PC-9 (cell line): ENCODE measurements around the gene RUNX2. TPM values are rescaled to one million over a fixed set of nuclear protein-coding genes. Genes with fewer than 3 reads are reported as not detected.
A peak's percentile ranks its signal among the peaks of the same experiment; 100 is the strongest.

ENCODE experiments used
- BruUV-seq: library from RNA; stranded (reverse); fragments of 400-500 nt; replicated peaks from 2 replicates; lab custom pipeline; 2021; lab: Mats Ljungman, UMichigan
- CTCF ChIA-PET: fragments of 300-600 bp; sonication (Branson Sonifier 250); formaldehyde crosslinking; loops from one replicate; lab custom pipeline; 2022; ENCODE audit warnings: antibody characterized with exemption; lab: Charles Lee
- POLR2A ChIA-PET: fragments of 300-600 bp; sonication (Branson Sonifier 250); formaldehyde crosslinking; loops from one replicate; lab custom pipeline; 2022; ENCODE audit warnings: antibody characterized with exemption; ENCODE audit not compliant: unreplicated experiment; lab: Charles Lee
- DNase-seq, 2 experiments: peaks; one replicate each; pipeline versions ENCODE4 v3.0.0 to v3.0.0-alpha.2; 2015 to 2022; ENCODE audit warnings: mixed read lengths in 1 of 2
- H2AFZ ChIP-seq: fragments of 200-600 bp; sonication (generic); 2 replicates; pipeline ENCODE4 v1.8.1; 2017; ENCODE audit warnings: antibody characterized with exemption
- H3F3A ChIP-seq: fragments of 200-600 bp; sonication (generic); 2 replicates; pipeline ENCODE4 v1.8.1; 2017; ENCODE audit warnings: antibody characterized with exemption, mild to moderate bottlenecking, low read depth; ENCODE audit not compliant: insufficient read depth
- H3K27ac ChIP-seq: fragments of 200-600 bp; sonication (generic); 2 replicates; pipeline ENCODE4 v1.6.1; 2016; ENCODE audit warnings: mixed run types
- H3K27me3 ChIP-seq: fragments of 200-600 bp; sonication (generic); 2 replicates; pipeline ENCODE4 v1.6.1; 2016; ENCODE audit warnings: low read depth, mixed run types; ENCODE audit not compliant: insufficient read depth
- H3K36me3 ChIP-seq: fragments of 200-600 bp; sonication (generic); 2 replicates; pipeline ENCODE4 v1.6.1; 2016; ENCODE audit warnings: low read depth, mixed run types
- H3K4me1 ChIP-seq: fragments of 200-600 bp; sonication (generic); replicated peaks from 2 replicates; pipeline ENCODE4 v1.6.1; 2016; ENCODE audit warnings: mixed run types; ENCODE audit not compliant: insufficient read depth
- H3K4me2 ChIP-seq: fragments of 200-600 bp; sonication (generic); 2 replicates; pipeline ENCODE4 v1.6.1; 2017; ENCODE audit warnings: mixed run types
- H3K4me3 ChIP-seq: fragments of 200-600 bp; sonication (generic); 2 replicates; pipeline ENCODE4 v1.6.1; 2016; ENCODE audit warnings: mixed run types
- H3K79me2 ChIP-seq: fragments of 200-600 bp; sonication (generic); 2 replicates; pipeline ENCODE4 v1.6.1; 2017; ENCODE audit warnings: low read depth, mixed run types
- H3K9me2 ChIP-seq: fragments of 200-600 bp; sonication (generic); 2 replicates; pipeline ENCODE4 v1.8.1; 2017; ENCODE audit warnings: mild to moderate bottlenecking; ENCODE audit not compliant: insufficient read depth
- H3K9me3 ChIP-seq: fragments of 200-600 bp; sonication (generic); 2 replicates; pipeline ENCODE4 v1.8.1; 2016; ENCODE audit warnings: low read depth; ENCODE audit not compliant: insufficient read depth
- H4K20me1 ChIP-seq: fragments of 200-600 bp; sonication (generic); 2 replicates; pipeline ENCODE4 v1.8.1; 2017; ENCODE audit not compliant: insufficient read depth
- EZH2 ChIP-seq: fragments of 200-600 bp; sonication (generic); IDR thresholded peaks from 2 replicates; pipeline ENCODE4 v1.8.0; 2017; ENCODE audit warnings: antibody characterized with exemption, low read depth
- intact Hi-C: fragments of 100-400 bp; cut with micrococcal nuclease; formaldehyde crosslinking; loops from one replicate; pipeline ENCODE4 v1.10.0; 2022; ENCODE audit not compliant: unreplicated experiment
- total RNA-seq: library from RNA; stranded (reverse); gene quantifications from 2 replicates; pipeline ENCODE4 v1.2.3, GENCODE V29; 2021
- TF ChIP-seq, protein P1 (sequence below): fragments of 200-600 bp; sonication (generic); conservative IDR thresholded peaks from 2 replicates; pipeline ENCODE4 v1.6.1; 2017; ENCODE audit warnings: mixed run types, antibody characterized with exemption, mild to moderate bottlenecking, moderate library complexity

Gene RUNX2
- total RNA-seq, 1 experiment from 2014 or later: 12.5 TPM

DNA sequence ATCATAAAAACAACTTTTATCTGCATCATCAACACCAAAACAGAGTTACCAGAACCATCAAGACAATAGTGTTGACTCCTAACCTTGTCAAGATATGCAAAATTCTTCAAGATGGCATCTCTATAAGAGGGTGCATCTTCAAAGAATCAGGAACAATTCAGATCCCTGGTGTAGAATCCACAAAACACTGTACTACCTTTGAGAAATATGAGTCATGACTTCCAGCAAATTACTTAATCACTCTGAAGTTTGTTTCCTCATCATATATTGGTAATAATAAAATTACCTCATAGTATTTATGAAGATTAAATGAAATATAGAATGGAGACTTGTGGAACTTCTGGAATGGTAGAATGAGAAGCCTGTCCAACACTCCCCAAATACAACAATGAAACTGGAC lies 270.9 kb downstream of the RUNX2 start:
- H3K4me2 ChIP-seq: no peak overlapping the region
- no peaks in the 10 kb centered on the region for H3K79me2 ChIP-seq
- H3K4me1 ChIP-seq: no peaks in the 10 kb centered on the region; the same call in 1 of the 2 replicates
- no peaks in the 10 kb centered on the region for H4K20me1 ChIP-seq
- no peak for TF ChIP-seq EZH2
- TF ChIP-seq, protein P1, sequence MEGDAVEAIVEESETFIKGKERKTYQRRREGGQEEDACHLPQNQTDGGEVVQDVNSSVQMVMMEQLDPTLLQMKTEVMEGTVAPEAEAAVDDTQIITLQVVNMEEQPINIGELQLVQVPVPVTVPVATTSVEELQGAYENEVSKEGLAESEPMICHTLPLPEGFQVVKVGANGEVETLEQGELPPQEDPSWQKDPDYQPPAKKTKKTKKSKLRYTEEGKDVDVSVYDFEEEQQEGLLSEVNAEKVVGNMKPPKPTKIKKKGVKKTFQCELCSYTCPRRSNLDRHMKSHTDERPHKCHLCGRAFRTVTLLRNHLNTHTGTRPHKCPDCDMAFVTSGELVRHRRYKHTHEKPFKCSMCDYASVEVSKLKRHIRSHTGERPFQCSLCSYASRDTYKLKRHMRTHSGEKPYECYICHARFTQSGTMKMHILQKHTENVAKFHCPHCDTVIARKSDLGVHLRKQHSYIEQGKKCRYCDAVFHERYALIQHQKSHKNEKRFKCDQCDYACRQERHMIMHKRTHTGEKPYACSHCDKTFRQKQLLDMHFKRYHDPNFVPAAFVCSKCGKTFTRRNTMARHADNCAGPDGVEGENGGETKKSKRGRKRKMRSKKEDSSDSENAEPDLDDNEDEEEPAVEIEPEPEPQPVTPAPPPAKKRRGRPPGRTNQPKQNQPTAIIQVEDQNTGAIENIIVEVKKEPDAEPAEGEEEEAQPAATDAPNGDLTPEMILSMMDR: no peak
- no peak overlapping the region for H3K27ac ChIP-seq
- intact Hi-C loops: no loop called here
- DNase-seq: peak in 1 of 2 experiments; percentile 47
- H3K9me2 ChIP-seq: no peaks in the 10 kb centered on the region
- POLR2A ChIA-PET: no interaction called here
- H3K9me3 ChIP-seq: peaks cover 6% of the 10 kb centered on the region; the same call in 1 of the 2 replicates
- no peak overlapping the region for H3K4me3 ChIP-seq
- BruUV-seq: no TSS peak
- no peaks in the 10 kb centered on the region for H3K36me3 ChIP-seq
- CTCF ChIA-PET: no interaction called here
- no peaks in the 10 kb centered on the region for H3K27me3 ChIP-seq
- H2AFZ ChIP-seq: no peak overlapping the region
- no peaks in the 10 kb centered on the region for H3F3A ChIP-seq

DNA sequence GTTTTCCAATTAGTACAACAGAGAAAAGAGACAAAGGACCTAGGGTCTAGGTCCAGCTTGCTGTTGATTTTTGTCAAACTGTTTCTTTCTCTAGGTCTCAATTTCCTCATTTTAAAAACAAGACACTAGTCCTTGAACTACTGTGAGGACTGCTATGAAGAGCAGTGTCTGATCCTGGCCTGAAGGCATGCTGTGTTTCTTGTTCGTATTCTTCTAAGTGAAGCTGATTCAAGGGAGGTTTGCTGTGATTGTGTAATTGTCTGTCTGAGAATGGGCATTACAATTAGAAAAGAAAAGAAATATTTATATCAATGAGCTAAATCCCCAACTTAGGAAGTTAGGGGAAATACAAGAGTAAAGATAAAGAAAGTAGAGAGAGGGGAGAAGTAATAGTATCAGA lies 277.8 kb downstream of the RUNX2 start:
- Histone ChIP-seq H3K4me2 (no peak overlapping the region), H3K9me3 (no peaks in the 10 kb centered on the region; the same call in 1 of the 2 replicates), H2AFZ (no peak overlapping the region), H3K79me2 (no peaks in the 10 kb centered on the region), H3K4me3 (no peak overlapping the region), H4K20me1 (no peaks in the 10 kb centered on the region), H3K27ac (peak overlapping the region; percentile 95), H3K27me3 (no peaks in the 10 kb centered on the region), H3K9me2 (no peaks in the 10 kb centered on the region), H3K4me1 (peaks cover 54% of the 10 kb centered on the region), H3K36me3 (no peaks in the 10 kb centered on the region), H3F3A (peaks cover 34% of the 10 kb centered on the region)
- DNase-seq: no peak
- BruUV-seq: no TSS peak
- no peak for TF ChIP-seq EZH2
- TF ChIP-seq, protein P1: no peak
- ChIA-PET CTCF (no interaction called here), POLR2A (no interaction called here)
- intact Hi-C loops: loop anchor here (5.0 kb wide), 3 partner anchors 91 to 1129 kb away; partner anchors contain the start of gene SUPT3H

DNA sequence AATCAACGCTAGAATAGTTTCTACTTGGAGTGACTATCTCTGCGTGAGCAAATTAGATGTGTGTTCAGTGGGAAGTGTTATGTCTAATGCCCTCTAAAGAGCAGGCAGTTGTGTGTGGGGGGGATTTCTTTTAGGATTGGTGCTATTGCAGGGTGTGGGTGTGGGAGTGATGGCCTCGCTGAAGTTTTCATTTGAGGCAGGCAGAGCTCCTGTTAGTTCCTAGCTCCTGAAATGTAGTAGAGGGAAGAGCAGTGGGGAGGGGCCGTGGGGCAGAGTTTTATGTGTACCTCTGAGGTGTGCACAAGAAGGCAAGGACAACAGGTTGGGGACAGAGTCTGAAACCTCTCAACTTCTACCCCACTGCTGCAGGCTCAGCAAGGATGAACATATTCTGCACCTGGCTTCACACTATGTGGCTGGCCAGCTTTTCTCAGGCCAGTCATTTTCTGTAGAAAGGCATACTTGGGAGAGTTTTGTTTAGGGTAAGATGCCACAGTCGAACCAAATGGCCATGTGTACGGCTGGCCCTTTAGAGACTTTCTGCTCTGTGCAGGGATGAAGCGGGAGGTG lies 278.8 kb downstream of the RUNX2 start:
- no peaks in the 10 kb centered on the region; the same call in 1 of the 2 replicates for H3K9me3 ChIP-seq
- H3K4me2 ChIP-seq: peak overlapping the region; percentile 69
- intact Hi-C loops: loop anchor here (5.0 kb wide), 3 partner anchors 90 to 1130 kb away; partner anchors contain the start of gene SUPT3H
- H3K4me1 ChIP-seq: peaks cover 62% of the 10 kb centered on the region
- H3K79me2 ChIP-seq: no peaks in the 10 kb centered on the region
- BruUV-seq: TSS peak; percentile 77
- ChIA-PET POLR2A (no interaction called here), CTCF (interaction anchor here (0.5 kb wide), 1 partner anchor 102 kb away, joined by 4 read pairs; no protein-coding TSS in a partner anchor)
- H2AFZ ChIP-seq: no peak overlapping the region
- peak overlapping the region; percentile 95 for H3K27ac ChIP-seq
- no peaks in the 10 kb centered on the region for H3K27me3 ChIP-seq
- H4K20me1 ChIP-seq: no peaks in the 10 kb centered on the region
- no peak for TF ChIP-seq EZH2
- TF ChIP-seq, protein P1: no peak
- peak overlapping the region; percentile 2; the same call in 1 of the 2 replicates for H3K4me3 ChIP-seq
- no peaks in the 10 kb centered on the region for H3K36me3 ChIP-seq
- H3F3A ChIP-seq: peaks cover 34% of the 10 kb centered on the region
- no peak for DNase-seq
- H3K9me2 ChIP-seq: no peaks in the 10 kb centered on the region
